WTC11 (cell line): ENCODE data around the gene AKR1E2. TPM values are rescaled to one million over a fixed set of nuclear protein-coding genes. Genes with fewer than 3 reads are reported as not detected.

Source experiments
- ATAC-seq: fragments of 200-7000 bp; cut with Tn5 transposase; 2 replicates; pipeline ENCODE4 v1.10.0; 2021; ENCODE audit warnings: mild to moderate bottlenecking, moderate library complexity
- CTCF ChIA-PET: fragments of 300-600 bp; sonication (Branson Sonifier 250); formaldehyde crosslinking; loops from one replicate; lab custom pipeline; 2021; ENCODE audit warnings: antibody characterized with exemption; lab: Charles Lee
- POLR2A ChIA-PET: fragments of 350-600 bp; sonication (Branson Sonifier 250); formaldehyde crosslinking; loops from one replicate; lab custom pipeline; 2021; ENCODE audit warnings: antibody characterized with exemption; lab: Charles Lee
- DNase-seq: peaks from one replicate; pipeline ENCODE4 v3.0.0; 2021; ENCODE audit warnings: low spot score
- H3K27ac Mint-ChIP-seq: 2 replicates; pipeline ENCODE4 v1.8.0; 2021; ENCODE audit warnings: mixed read lengths
- H3K27me3 Mint-ChIP-seq: 2 replicates; pipeline ENCODE4 v1.8.0; 2021; ENCODE audit warnings: low read depth, mild to moderate bottlenecking, moderate library complexity, mixed read lengths
- H3K36me3 Mint-ChIP-seq: 2 replicates; pipeline ENCODE4 v1.8.0; 2021; ENCODE audit warnings: mixed read lengths
- H3K4me1 Mint-ChIP-seq: 2 replicates; pipeline ENCODE4 v1.8.0; 2022; ENCODE audit warnings: mixed read lengths
- H3K4me3 Mint-ChIP-seq: 2 replicates; pipeline ENCODE4 v1.8.0; 2021; ENCODE audit warnings: mild to moderate bottlenecking, moderate library complexity, mixed read lengths
- H3K9me3 Mint-ChIP-seq: 2 replicates; pipeline ENCODE4 v1.8.0; 2021; ENCODE audit warnings: mixed read lengths
- AFF4 ChIP-seq: sonication (generic); formaldehyde crosslinking; IDR thresholded peaks from 2 replicates; pipeline ENCODE4 v1.8.1; 2023; ENCODE audit warnings: mild to moderate bottlenecking, missing genetic modification reagents, borderline replicate concordance
- ATF6 ChIP-seq: sonication (generic); formaldehyde crosslinking; IDR thresholded peaks from 2 replicates; pipeline ENCODE4 v1.8.1; 2023; ENCODE audit warnings: mild to moderate bottlenecking, missing genetic modification reagents
- CBFB ChIP-seq: sonication (generic); formaldehyde crosslinking; IDR thresholded peaks from 2 replicates; pipeline ENCODE4 v1.8.1; 2022; ENCODE audit warnings: mild to moderate bottlenecking, low read depth, missing genetic modification reagents
- CREM ChIP-seq: sonication (generic); formaldehyde crosslinking; IDR thresholded peaks from 2 replicates; pipeline ENCODE4 v1.8.1; 2022; ENCODE audit warnings: mild to moderate bottlenecking, missing genetic modification reagents, moderate library complexity
- FOXK1 ChIP-seq: sonication (generic); formaldehyde crosslinking; IDR thresholded peaks from 2 replicates; pipeline ENCODE4 v1.8.0; 2022; ENCODE audit warnings: mild to moderate bottlenecking, moderate library complexity, missing genetic modification reagents
- PREB ChIP-seq: sonication (generic); formaldehyde crosslinking; IDR thresholded peaks from 2 replicates; pipeline ENCODE4 v1.8.1; 2022; ENCODE audit warnings: mild to moderate bottlenecking, missing genetic modification reagents, moderate library complexity, borderline replicate concordance
- RELA ChIP-seq: sonication (generic); formaldehyde crosslinking; IDR thresholded peaks from 2 replicates; pipeline ENCODE4 v1.8.1; 2022; ENCODE audit warnings: missing genetic modification reagents, mild to moderate bottlenecking, borderline replicate concordance
- ZBTB43 ChIP-seq: sonication (generic); formaldehyde crosslinking; IDR thresholded peaks from 2 replicates; pipeline ENCODE4 v1.8.1; 2023; ENCODE audit warnings: mild to moderate bottlenecking, missing genetic modification reagents
- ZNF232 ChIP-seq: sonication (generic); formaldehyde crosslinking; IDR thresholded peaks from 2 replicates; pipeline ENCODE4 v1.8.0; 2022; ENCODE audit warnings: mild to moderate bottlenecking, missing genetic modification reagents
- ZNF423 ChIP-seq: fragments of 250-450 bp; sonication (Bioruptor Pico); IDR thresholded peaks from 2 replicates; pipeline ENCODE4 v2.1.2; 2022; ENCODE audit warnings: mild to moderate bottlenecking, moderate library complexity
- total RNA-seq: library from RNA; stranded (reverse); gene quantifications from 3 replicates; pipeline ENCODE4 v1.2.3, GENCODE V29; 2021

AKR1E2 gene
- total RNA-seq, 1 experiment from 2014 or later: 1.7 TPM

- no peaks in the 10 kb centered on the region for H3K27me3 Mint-ChIP-seq
- no peak for DNase-seq
- no peaks in the 10 kb centered on the region for H3K36me3 Mint-ChIP-seq
- POLR2A ChIA-PET: no interaction called here
- no peak overlapping the region for H3K27ac Mint-ChIP-seq
- no peak for TF ChIP-seq ZBTB43 (CRISPR knock-in tag)
- no peak for TF ChIP-seq CREM
- TF ChIP-seq RELA (CRISPR knock-in tag): no peak
- TF ChIP-seq AFF4 (CRISPR knock-in tag): no peak
- no peak for TF ChIP-seq ATF6
- no peak for TF ChIP-seq ZNF232 (CRISPR knock-in tag)
- no peak for TF ChIP-seq CBFB (CRISPR knock-in tag)
- no peak for TF ChIP-seq PREB (CRISPR knock-in tag)
- no peak for ATAC-seq
- H3K4me1 Mint-ChIP-seq: peaks cover 12% of the 10 kb centered on the region
- H3K4me3 Mint-ChIP-seq: no peak overlapping the region
- CTCF ChIA-PET: interaction anchor here (2.2 kb wide), 1 partner anchor 11 kb away, joined by 10 read pairs; no protein-coding TSS in a partner anchor
- peaks cover 4% of the 10 kb centered on the region; the same call in 1 of the 2 replicates for H3K9me3 Mint-ChIP-seq
Measured at GRCh38 chr10:4804465-4804864, 21.5 kb upstream of the AKR1E2 start.

GRCh38 chr10:4806534-4806933 lies 19.5 kb upstream of the AKR1E2 start:
- Mint-ChIP-seq H3K4me3 (no peak overlapping the region), H3K36me3 (no peaks in the 10 kb centered on the region), H3K27me3 (no peaks in the 10 kb centered on the region), H3K27ac (no peak overlapping the region), H3K9me3 (peaks cover 4% of the 10 kb centered on the region; the same call in 1 of the 2 replicates), H3K4me1 (peaks cover 8% of the 10 kb centered on the region)
- DNase-seq: no peak
- TF ChIP-seq FOXK1 (CRISPR knock-in tag) (no peak), ZNF423 (CRISPR knock-in tag) (no peak), ATF6 (no peak)
- CTCF ChIA-PET: interaction anchor here (0.8 kb wide), 1 partner anchor 8 kb away, joined by 3 read pairs; no protein-coding TSS in a partner anchor
- POLR2A ChIA-PET: interaction anchor here (0.6 kb wide), 1 partner anchor 71 kb away, joined by 7 read pairs; no protein-coding TSS in a partner anchor
- no peak for ATAC-seq
